Endothelial cell of umbilical vein (primary cell): ENCODE data around the gene CD34. TPM values are rescaled to one million over a fixed set of nuclear protein-coding genes. Genes with fewer than 3 reads are reported as not detected.
A peak's percentile ranks its signal among the peaks of the same experiment; 100 is the strongest.

Experiments
- BruUV-seq: library from RNA; stranded (reverse); fragments of 400-500 nt; replicated peaks from 2 replicates; lab custom pipeline; 2021; lab: Mats Ljungman, UMichigan
- CTCF ChIA-PET: fragments of 300-600, 350-600 bp; sonication (Branson Sonifier 250); formaldehyde crosslinking; loops from one replicate; lab custom pipeline; 2021; ENCODE audit warnings: antibody characterized with exemption, inconsistent platforms; lab: Charles Lee
- POLR2A ChIA-PET: fragments of 300-600, 350-600 bp; sonication (Branson Sonifier 250); formaldehyde crosslinking; loops from one replicate; lab custom pipeline; 2021; ENCODE audit warnings: antibody characterized with exemption, inconsistent platforms; lab: Charles Lee
- DNase-seq: peaks from one replicate; pipeline ENCODE4 v3.0.0-alpha.2; 2011; ENCODE audit warnings: low read depth, low spot score
- FAIRE-seq: peaks from 2 replicates; lab custom pipeline; 2011; peaks lifted over from hg19 to GRCh38; lab: Jason Lieb, UNC
- H2AFZ ChIP-seq: 2 replicates; pipeline ENCODE4 v1.6.0; 2012; ENCODE audit warnings: low read depth, low read length, control low read depth, inconsistent platforms
- H3K27ac ChIP-seq: 2 replicates; pipeline ENCODE4 v1.5.1; 2011; ENCODE audit warnings: low read depth, mild to moderate bottlenecking, control low read depth, low read length, moderate library complexity; ENCODE audit not compliant: insufficient read depth
- H3K27me3 ChIP-seq, 2 experiments: 2 replicates each; pipeline versions ENCODE4 v1.6.0 to v1.6.1; 2011; ENCODE audit warnings: low read length in 2 of 2, mixed read lengths in 1 of 2; ENCODE audit not compliant: control insufficient read depth in 2 of 2, insufficient read depth in 2 of 2
- H3K36me3 ChIP-seq, 2 experiments: 2 replicates in 1 of 2; 3 replicates in 1 of 2; pipeline ENCODE4 v1.5.1; 2011; ENCODE audit warnings: low read length in 2 of 2, mild to moderate bottlenecking in 1 of 2, moderate library complexity in 1 of 2; ENCODE audit not compliant: control insufficient read depth in 2 of 2, insufficient read depth in 2 of 2; ENCODE audit errors: extremely low read depth in 1 of 2
- H3K4me1 ChIP-seq: 3 replicates; pipeline ENCODE4 v1.5.1; 2011; ENCODE audit warnings: mild to moderate bottlenecking, low read length; ENCODE audit not compliant: control insufficient read depth, insufficient read depth; ENCODE audit errors: extremely low read depth
- H3K4me2 ChIP-seq: 2 replicates; pipeline ENCODE4 v1.6.1; 2011; ENCODE audit warnings: low read length, control low read depth, mixed read lengths; ENCODE audit not compliant: insufficient read depth
- H3K4me3 ChIP-seq, 3 experiments: fragments of 200-600 bp in 1 of 3; sonication (generic), shearing (Covaris generic) in 1 of 3; replicated peaks in 1 of 3; 2 replicates each; pipeline ENCODE4 v1.5.1; 2011 to 2016; ENCODE audit warnings: control low read depth in 3 of 3, low read length in 3 of 3, mild to moderate bottlenecking in 2 of 3, inconsistent platforms in 1 of 3, low read depth in 1 of 3, moderate library complexity in 1 of 3; ENCODE audit not compliant: insufficient read depth in 1 of 3
- H3K79me2 ChIP-seq: 2 replicates; pipeline ENCODE4 v1.6.0; 2012; ENCODE audit warnings: low read length, inconsistent platforms; ENCODE audit not compliant: control insufficient read depth, insufficient read depth
- H3K9ac ChIP-seq: replicated peaks from 2 replicates; pipeline ENCODE3; 2011; ENCODE audit warnings: low read length, control low read depth; ENCODE audit not compliant: insufficient read depth; ENCODE audit errors: extremely low read depth
- H3K9me1 ChIP-seq: replicated peaks from 3 replicates; pipeline ENCODE4 v1.6.0; 2011; ENCODE audit warnings: mild to moderate bottlenecking, low read length; ENCODE audit not compliant: control insufficient read depth, insufficient read depth; ENCODE audit errors: extremely low read depth
- H3K9me3 ChIP-seq: replicated peaks from 2 replicates; pipeline ENCODE4 v1.5.1; 2012; ENCODE audit warnings: low read length, inconsistent platforms; ENCODE audit not compliant: control insufficient read depth, insufficient read depth
- H4K20me1 ChIP-seq: replicated peaks from 2 replicates; pipeline ENCODE3; 2011; ENCODE audit warnings: mild to moderate bottlenecking, low read length; ENCODE audit not compliant: control insufficient read depth, insufficient read depth; ENCODE audit errors: extremely low read depth
- EZH2 ChIP-seq: IDR thresholded peaks from 2 replicates; pipeline ENCODE4 v1.6.1; 2012; ENCODE audit warnings: borderline replicate concordance, low read depth, mild to moderate bottlenecking, moderate library complexity, low read length, inconsistent platforms; ENCODE audit not compliant: severe bottlenecking
- FOS ChIP-seq: IDR thresholded peaks from 2 replicates; pipeline ENCODE4 v1.6.1; 2011; ENCODE audit warnings: mild to moderate bottlenecking, low read length, moderate library complexity, borderline replicate concordance; ENCODE audit not compliant: insufficient read depth
- GATA2 ChIP-seq: IDR thresholded peaks from 2 replicates; pipeline ENCODE4 v1.7.0; 2011; ENCODE audit warnings: low read depth, mild to moderate bottlenecking, moderate library complexity, mixed read lengths, low read length; ENCODE audit not compliant: insufficient read length, insufficient read depth
- JUN ChIP-seq: IDR thresholded peaks from 2 replicates; pipeline ENCODE4 v1.6.1; 2011; ENCODE audit warnings: borderline replicate concordance, low read depth; ENCODE audit not compliant: insufficient read length, insufficient read depth
- MYC ChIP-seq: IDR thresholded peaks from one replicate; pipeline ENCODE4 v1.6.1; 2011; ENCODE audit warnings: mild to moderate bottlenecking, low read depth, low read length
- POLR2A ChIP-seq: IDR thresholded peaks from 2 replicates; pipeline ENCODE4 v1.6.1; 2012; ENCODE audit warnings: low read depth, mild to moderate bottlenecking, control low read depth, low read length
- POLR2AphosphoS5 ChIP-seq: IDR thresholded peaks from 2 replicates; pipeline ENCODE4 v1.6.1; 2012; ENCODE audit warnings: low read depth, mild to moderate bottlenecking, control low read depth, low read length, moderate library complexity; ENCODE audit not compliant: insufficient read depth
- dilution Hi-C: fragments of 300-500 bp; cut with MboI; formaldehyde crosslinking; loops from one replicate; pipeline ENCODE4 v1.15.0; 2019; ENCODE audit warnings: low sequenced_read_pairs; ENCODE audit not compliant: extremely low pct_ligation_motif_present
- intact Hi-C: fragments of 100-400 bp; cut with micrococcal nuclease; formaldehyde crosslinking; loops from one replicate; pipeline ENCODE4 v1.10.0; 2022
- polyA plus RNA-seq, 4 experiments: library from polyadenylated mRNA; depleted of rRNA in 3 of 4; stranded (reverse) in 3 of 4; unstranded in 1 of 4; fragments of >200 nt; gene quantifications; 2 replicates each; pipeline versions ENCODE4 v1.2.1 to v1.2.3, GENCODE V29; 2011 to 2012; ENCODE audit warnings: missing spikeins in 1 of 4
- total RNA-seq: library from RNA; stranded (reverse); gene quantifications from 2 replicates; pipeline ENCODE4 v1.2.3, GENCODE V29; 2021
- TF ChIP-seq, protein P1 (sequence below), 2 donors: IDR thresholded peaks; 1 replicate in 1 of 2; 2 replicates in 1 of 2; pipeline ENCODE4 v1.5.1; 2011; ENCODE audit warnings: low read length in 2 of 2, mild to moderate bottlenecking in 2 of 2, moderate library complexity in 2 of 2, control low read depth in 1 of 2, inconsistent platforms in 1 of 2, low read depth in 1 of 2; ENCODE audit not compliant: insufficient read depth in 1 of 2; ENCODE audit errors: extremely low read depth in 1 of 2
- TF ChIP-seq, protein P2 (sequence below): IDR thresholded peaks from 2 replicates; pipeline ENCODE4 v1.6.1; 2011; ENCODE audit not compliant: insufficient read depth, insufficient read length

The CD34 gene
- total and polyA plus RNA-seq, 2 donors (not counting 3 experiments of a cell fraction or from before 2014, with no cell fraction given) = 102 to 174 TPM

DNA sequence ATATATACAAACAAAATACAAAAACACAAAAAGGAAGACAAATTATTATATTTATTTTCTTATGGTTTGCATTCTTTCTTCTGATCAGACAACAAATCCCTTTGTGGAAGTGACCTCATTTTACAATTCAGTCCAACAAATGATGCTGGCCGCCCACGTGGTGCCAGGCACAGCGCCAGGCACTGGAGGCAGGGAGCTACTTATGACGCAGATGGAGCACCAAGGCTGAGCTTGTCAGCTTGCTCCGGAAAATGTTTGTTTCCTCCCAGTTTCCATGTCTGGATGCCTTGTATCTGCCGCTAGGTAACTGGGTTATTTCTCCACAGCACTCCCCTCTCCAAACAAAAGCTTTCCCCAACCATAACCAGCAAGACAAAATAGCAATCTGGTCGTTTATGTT lies 30.7 kb upstream of the CD34 start:
- ChIA-PET POLR2A (interaction anchor here (1.2 to 1.4 kb wide), 2 partner anchors 15 to 22 kb away, joined by 3 to 14 read pairs; no protein-coding TSS in a partner anchor), CTCF (interaction anchor here (1.0 to 6.0 kb wide), 7 partner anchors 12 to 118 kb away, joined by 3 to 56 read pairs (median 6); no protein-coding TSS in a partner anchor)
- Histone ChIP-seq H3K27ac (peak overlapping the region; percentile 92), H3K4me3 (peak overlapping the region in 1 of 3 experiments; percentile 8), H3K9ac (peak overlapping the region; percentile 84), H3K79me2 (no peaks in the 10 kb centered on the region), H3K4me2 (peak overlapping the region; percentile 68), H3K9me3 (no peaks in the 10 kb centered on the region), H4K20me1 (no peaks in the 10 kb centered on the region), H3K4me1 (peaks cover 52% of the 10 kb centered on the region), H3K27me3 (no peaks in the 10 kb centered on the region), H3K36me3 (no peaks in the 10 kb centered on the region), H3K9me1 (no peaks in the 10 kb centered on the region), H2AFZ (peak overlapping the region; percentile 42)
- FAIRE-seq = peak; percentile 88
- TF ChIP-seq, protein P1, sequence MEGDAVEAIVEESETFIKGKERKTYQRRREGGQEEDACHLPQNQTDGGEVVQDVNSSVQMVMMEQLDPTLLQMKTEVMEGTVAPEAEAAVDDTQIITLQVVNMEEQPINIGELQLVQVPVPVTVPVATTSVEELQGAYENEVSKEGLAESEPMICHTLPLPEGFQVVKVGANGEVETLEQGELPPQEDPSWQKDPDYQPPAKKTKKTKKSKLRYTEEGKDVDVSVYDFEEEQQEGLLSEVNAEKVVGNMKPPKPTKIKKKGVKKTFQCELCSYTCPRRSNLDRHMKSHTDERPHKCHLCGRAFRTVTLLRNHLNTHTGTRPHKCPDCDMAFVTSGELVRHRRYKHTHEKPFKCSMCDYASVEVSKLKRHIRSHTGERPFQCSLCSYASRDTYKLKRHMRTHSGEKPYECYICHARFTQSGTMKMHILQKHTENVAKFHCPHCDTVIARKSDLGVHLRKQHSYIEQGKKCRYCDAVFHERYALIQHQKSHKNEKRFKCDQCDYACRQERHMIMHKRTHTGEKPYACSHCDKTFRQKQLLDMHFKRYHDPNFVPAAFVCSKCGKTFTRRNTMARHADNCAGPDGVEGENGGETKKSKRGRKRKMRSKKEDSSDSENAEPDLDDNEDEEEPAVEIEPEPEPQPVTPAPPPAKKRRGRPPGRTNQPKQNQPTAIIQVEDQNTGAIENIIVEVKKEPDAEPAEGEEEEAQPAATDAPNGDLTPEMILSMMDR (IDR thresholded peaks at IDR 0.05; ENCODE audit: extremely low read depth in 1 of 2, insufficient read depth in 1 of 2, low read depth in 1 of 2, low read length in 2 of 2) = no peak
- TF ChIP-seq MYC = peak; percentile 82
- peak; percentile 74 for TF ChIP-seq JUN
- no peak for TF ChIP-seq POLR2AphosphoS5
- TF ChIP-seq POLR2A = peak; percentile 49
- no peak for TF ChIP-seq GATA2
- no peak for TF ChIP-seq FOS
- TF ChIP-seq EZH2 = no peak
- TF ChIP-seq, protein P2, sequence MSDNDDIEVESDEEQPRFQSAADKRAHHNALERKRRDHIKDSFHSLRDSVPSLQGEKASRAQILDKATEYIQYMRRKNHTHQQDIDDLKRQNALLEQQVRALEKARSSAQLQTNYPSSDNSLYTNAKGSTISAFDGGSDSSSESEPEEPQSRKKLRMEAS = peak; percentile 97
- intact Hi-C loops (loop anchor here (1.0 to 5.0 kb wide), 2 partner anchors 51 to 261 kb away; no protein-coding TSS in a partner anchor), dilution Hi-C loops (no loop called here)
- no TSS peak for BruUV-seq
- DNase-seq = peak; percentile 97
